GF-D8 (cell line): ENCODE results near the gene BMPER.

Source experiments
- DNase-seq: peaks from one replicate; lab custom pipeline; 2025; lab: John Stamatoyannopoulos, UW

BMPER gene

GRCh38 chr7:33923440-33924229, 18.3 kb downstream of the BMPER start:
- no peak for DNase-seq

GRCh38 chr7:33926535-33926934, 21.2 kb downstream of the BMPER start:
- no peak for DNase-seq

GRCh38 chr7:33928986-33929385, 23.6 kb downstream of the BMPER start:
- no peak for DNase-seq

DNA sequence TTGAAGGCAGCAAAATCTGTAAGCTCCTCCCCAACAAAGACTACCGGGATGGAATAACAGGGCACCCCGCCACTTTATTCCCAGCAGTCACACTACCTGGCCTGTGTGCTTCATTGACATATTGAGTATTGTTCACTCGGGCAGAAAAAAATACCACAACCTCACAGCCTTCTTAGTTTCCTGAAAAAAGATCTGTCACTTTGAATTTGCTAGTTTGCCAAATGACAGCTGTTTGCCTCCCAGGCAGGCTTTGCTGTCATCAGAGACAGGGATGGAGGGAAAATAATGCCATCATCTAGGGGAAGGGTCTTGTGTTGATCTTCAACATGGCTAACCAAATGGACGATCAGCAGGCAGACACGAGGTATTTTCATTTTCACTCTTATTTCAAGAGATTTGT, 26.9 kb downstream of the BMPER start:
- DNase-seq: no peak

GRCh38 chr7:33932832-33933468, 27.6 kb downstream of the BMPER start:
- no peak for DNase-seq

GRCh38 chr7:33933611-33934281, 28.4 kb downstream of the BMPER start:
- no peak for DNase-seq

DNA sequence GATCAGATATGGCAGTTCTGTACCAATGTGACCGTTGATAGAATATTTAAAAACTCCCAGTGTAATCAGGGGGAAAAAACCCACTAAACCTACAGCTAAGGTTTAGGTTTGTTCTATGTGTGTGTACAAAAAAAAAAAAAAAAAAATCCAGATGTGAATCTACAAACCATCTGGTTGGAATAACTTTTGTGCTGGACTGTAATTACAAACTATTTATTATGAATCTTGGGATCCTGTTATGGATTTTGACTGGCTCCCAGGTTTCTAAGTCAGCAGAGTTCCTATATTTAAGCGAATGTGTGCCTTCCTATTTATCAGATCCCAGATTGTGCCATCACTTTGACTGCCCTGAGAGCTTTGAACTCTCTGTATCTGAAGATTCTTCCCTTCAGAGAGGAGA, 29.1 kb downstream of the BMPER start:
- DNase-seq: no peak

GRCh38 chr7:33936503-33936902, 31.2 kb downstream of the BMPER start:
- DNase-seq: no peak

DNA sequence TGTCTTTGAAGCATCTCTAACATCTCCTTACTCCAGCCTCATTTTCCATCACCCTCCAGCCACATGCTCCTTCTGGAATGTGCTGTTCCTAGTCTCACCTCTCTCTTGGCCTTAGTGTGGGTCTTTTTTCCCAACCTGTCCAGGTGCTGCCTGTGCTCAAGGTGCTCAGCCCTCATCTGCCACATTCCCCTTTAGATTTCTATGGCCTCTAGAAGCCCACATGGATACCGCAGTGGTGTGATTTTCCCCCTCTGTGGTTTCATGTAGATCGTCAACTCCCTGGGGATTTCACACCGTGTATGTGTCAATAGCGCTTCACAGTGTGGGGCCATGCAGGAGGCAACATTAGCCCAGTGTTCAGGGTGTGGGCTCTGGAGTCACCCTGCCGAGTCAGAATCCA, 32.5 kb downstream of the BMPER start:
- no peak for DNase-seq

GRCh38 chr7:33939121-33939520, 33.8 kb downstream of the BMPER start:
- no peak for DNase-seq

GRCh38 chr7:33940503-33940902, 35.2 kb downstream of the BMPER start:
- DNase-seq: no peak

- DNase-seq: no peak
Observed at GRCh38 chr7:33941418-33941817, 36.1 kb downstream of the BMPER start.

DNA sequence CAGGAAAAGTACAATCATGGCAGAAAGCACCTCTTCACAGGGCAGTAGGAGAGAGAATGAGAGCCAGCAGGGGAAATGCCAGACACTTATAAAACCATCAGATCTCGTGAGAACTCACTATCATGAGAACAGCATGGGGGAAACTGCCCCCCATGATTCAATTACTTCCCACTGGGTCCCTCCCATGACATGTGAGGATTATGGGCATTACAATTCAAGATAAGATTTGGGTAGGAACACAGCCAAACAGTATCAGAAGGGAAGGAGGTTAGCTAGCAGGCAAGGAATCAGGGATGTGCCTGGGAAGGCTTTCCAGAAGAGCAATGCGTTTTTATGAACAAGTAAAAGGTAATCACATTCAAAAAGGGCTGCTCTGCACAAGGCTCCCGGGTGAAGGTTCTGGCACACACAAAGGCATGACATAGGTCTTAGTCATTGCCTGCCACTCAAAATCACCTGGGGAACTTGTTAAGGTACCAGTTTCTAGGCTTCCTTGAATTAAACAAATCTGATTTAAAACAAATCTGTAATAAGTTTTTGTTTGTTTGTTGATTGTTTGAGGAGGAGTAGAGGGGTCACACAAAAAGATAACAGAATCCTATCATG, 40.9 kb downstream of the BMPER start:
- no peak for DNase-seq

- DNase-seq: no peak
Observed at GRCh38 chr7:33950047-33950714, 44.8 kb downstream of the BMPER start.

GRCh38 chr7:33952824-33953223, 47.5 kb downstream of the BMPER start:
- no peak for DNase-seq

GRCh38 chr7:33958104-33958503, 52.8 kb downstream of the BMPER start:
- DNase-seq: no peak

GRCh38 chr7:33959676-33960075, 54.3 kb downstream of the BMPER start:
- DNase-seq: no peak

DNA sequence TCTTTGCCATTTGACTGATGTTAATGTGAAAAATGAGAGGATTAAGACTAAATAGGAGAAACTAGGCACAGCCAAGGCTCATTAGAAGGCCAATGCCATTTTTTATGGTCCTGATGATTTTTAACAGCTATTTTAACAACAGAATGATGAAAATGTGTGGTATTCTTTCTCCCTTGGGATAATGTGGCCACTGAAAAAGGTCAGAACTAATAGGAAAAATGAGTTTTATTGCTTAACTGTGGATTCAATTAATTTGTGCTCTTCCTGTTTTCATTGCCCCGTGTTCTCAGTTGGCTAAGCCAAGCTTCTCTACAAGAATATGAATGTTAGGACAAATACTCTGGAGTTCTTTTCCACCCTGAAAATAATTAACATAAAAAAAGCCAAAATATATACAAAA, 56.6 kb downstream of the BMPER start:
- DNase-seq: no peak

GRCh38 chr7:33964417-33965182, 59.3 kb downstream of the BMPER start:
- DNase-seq: no peak

DNA sequence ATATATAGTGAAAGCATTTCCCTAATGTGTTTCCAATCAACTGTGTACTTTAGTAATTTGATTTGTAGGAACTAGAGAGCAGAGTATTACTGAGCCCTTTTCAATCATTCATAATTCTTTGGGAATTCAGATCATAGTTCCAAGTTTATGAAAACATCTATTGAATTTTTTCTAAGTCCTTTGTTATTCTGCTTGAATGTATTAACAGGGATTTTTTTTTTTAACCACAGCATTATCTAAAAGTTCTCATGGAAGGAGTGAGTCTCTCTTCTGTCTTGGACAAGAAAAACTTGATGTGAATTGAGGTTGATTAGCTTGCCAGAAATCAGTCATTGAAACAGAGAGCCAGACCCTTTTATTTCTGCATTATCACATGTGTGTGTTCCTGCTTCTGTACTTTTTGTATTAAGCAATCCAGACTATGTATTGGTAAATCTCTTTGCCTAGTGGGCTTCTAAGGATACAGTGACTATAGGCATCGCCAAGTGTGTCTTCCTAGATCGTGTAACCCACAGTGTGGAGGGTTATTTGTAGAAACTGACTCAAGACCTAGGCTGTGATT, 59.9 kb downstream of the BMPER start:
- DNase-seq: no peak

DNA sequence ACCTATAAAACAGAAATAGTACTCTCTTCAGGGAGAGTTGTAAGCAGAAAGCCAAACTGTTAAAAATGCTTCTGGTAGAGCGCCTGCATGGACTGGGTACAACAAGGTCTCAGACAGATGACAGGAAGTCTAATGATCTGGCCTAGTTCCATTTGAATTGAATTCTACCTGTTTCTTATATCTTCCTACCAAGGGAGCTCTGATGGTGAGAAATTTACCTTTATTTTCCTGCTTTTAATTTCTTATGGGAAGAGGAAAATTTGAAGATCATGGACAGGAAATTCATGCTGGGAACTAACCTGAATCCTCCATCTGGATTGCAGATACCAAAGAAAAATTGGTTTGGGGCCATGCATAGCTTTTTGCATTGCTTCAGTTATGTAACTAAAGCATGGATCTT, 63.3 kb downstream of the BMPER start:
- no peak for DNase-seq
